ENCODE results near the gene TJAP1.

DNA sequence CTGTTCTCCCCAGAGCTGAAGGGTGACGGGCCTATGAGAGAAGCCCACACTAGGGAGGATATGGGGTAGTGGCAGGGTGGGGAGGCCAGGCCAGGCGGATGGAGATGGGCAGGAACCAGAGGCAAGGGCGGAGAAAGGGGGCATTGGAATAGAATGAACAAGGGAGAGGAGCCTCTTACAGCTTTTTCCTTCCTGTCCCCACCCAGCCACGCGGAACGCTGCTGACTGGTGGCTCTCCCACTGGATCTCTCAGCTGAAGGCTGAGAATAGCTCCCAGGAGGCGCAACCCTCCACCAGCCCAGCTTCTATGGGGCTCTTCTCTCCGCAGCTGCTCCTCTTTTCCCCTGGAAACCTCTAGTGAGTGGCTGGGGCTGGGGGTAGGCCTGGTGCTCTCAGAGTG, 32.8 kb upstream of the TJAP1 start:
- TF ChIP-seq, protein P1, sequence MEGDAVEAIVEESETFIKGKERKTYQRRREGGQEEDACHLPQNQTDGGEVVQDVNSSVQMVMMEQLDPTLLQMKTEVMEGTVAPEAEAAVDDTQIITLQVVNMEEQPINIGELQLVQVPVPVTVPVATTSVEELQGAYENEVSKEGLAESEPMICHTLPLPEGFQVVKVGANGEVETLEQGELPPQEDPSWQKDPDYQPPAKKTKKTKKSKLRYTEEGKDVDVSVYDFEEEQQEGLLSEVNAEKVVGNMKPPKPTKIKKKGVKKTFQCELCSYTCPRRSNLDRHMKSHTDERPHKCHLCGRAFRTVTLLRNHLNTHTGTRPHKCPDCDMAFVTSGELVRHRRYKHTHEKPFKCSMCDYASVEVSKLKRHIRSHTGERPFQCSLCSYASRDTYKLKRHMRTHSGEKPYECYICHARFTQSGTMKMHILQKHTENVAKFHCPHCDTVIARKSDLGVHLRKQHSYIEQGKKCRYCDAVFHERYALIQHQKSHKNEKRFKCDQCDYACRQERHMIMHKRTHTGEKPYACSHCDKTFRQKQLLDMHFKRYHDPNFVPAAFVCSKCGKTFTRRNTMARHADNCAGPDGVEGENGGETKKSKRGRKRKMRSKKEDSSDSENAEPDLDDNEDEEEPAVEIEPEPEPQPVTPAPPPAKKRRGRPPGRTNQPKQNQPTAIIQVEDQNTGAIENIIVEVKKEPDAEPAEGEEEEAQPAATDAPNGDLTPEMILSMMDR (IDR thresholded peaks at IDR 0.05; ENCODE audit: insufficient read depth, low read length), result no peak
- TF ChIP-seq POLR2AphosphoS5 (IDR thresholded peaks at IDR 0.05; ENCODE audit: low read depth) (no peak), GABPA (IDR thresholded peaks at IDR 0.05; ENCODE audit: low read depth) (no peak), SPI1 (IDR thresholded peaks at IDR 0.05; ENCODE audit: borderline replicate concordance, low read depth) (no peak)
- TF ChIP-seq, protein P2, sequence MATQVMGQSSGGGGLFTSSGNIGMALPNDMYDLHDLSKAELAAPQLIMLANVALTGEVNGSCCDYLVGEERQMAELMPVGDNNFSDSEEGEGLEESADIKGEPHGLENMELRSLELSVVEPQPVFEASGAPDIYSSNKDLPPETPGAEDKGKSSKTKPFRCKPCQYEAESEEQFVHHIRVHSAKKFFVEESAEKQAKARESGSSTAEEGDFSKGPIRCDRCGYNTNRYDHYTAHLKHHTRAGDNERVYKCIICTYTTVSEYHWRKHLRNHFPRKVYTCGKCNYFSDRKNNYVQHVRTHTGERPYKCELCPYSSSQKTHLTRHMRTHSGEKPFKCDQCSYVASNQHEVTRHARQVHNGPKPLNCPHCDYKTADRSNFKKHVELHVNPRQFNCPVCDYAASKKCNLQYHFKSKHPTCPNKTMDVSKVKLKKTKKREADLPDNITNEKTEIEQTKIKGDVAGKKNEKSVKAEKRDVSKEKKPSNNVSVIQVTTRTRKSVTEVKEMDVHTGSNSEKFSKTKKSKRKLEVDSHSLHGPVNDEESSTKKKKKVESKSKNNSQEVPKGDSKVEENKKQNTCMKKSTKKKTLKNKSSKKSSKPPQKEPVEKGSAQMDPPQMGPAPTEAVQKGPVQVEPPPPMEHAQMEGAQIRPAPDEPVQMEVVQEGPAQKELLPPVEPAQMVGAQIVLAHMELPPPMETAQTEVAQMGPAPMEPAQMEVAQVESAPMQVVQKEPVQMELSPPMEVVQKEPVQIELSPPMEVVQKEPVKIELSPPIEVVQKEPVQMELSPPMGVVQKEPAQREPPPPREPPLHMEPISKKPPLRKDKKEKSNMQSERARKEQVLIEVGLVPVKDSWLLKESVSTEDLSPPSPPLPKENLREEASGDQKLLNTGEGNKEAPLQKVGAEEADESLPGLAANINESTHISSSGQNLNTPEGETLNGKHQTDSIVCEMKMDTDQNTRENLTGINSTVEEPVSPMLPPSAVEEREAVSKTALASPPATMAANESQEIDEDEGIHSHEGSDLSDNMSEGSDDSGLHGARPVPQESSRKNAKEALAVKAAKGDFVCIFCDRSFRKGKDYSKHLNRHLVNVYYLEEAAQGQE (IDR thresholded peaks at IDR 0.05; ENCODE audit: insufficient replicate concordance, low read depth), result no peak

Measured in HL-60 (cell line).